Thymus (tissue), 11 donors: ENCODE results near the gene HAAO. TPM values are rescaled to one million over a fixed set of nuclear protein-coding genes. Genes with fewer than 3 reads are reported as not detected.

Experiments
- DNase-seq, 9 donors: peaks; one replicate each; pipeline ENCODE4 v3.0.0-alpha.2; 2013; ENCODE audit warnings: low spot score in 9 of 9, low read depth in 6 of 9, missing footprints in 1 of 9
- H3K27ac ChIP-seq, 2 donors: one replicate each; pipeline ENCODE4 v1.5.1; 2013; ENCODE audit warnings: control low read depth in 1 of 2, low read depth in 1 of 2, low read length in 1 of 2, mild to moderate bottlenecking in 1 of 2, moderate library complexity in 1 of 2
- H3K27me3 ChIP-seq, 2 donors: one replicate each; pipeline ENCODE4 v1.5.1; 2013; ENCODE audit warnings: low read length in 1 of 2; ENCODE audit not compliant: control insufficient read depth in 2 of 2, insufficient read depth in 1 of 2
- H3K36me3 ChIP-seq, 2 donors: one replicate each; pipeline ENCODE4 v1.5.1; 2013; ENCODE audit warnings: low read length in 1 of 2, mild to moderate bottlenecking in 1 of 2, moderate library complexity in 1 of 2; ENCODE audit not compliant: control insufficient read depth in 2 of 2, insufficient read depth in 2 of 2
- H3K4me1 ChIP-seq, 2 donors: one replicate each; pipeline ENCODE4 v1.5.1; 2013; ENCODE audit warnings: low read length in 2 of 2; ENCODE audit not compliant: control insufficient read depth in 2 of 2, insufficient read depth in 2 of 2
- H3K4me3 ChIP-seq, 2 donors: one replicate each; pipeline ENCODE4 v1.5.1; 2013; ENCODE audit warnings: low read length in 2 of 2, control low read depth in 1 of 2, mild to moderate bottlenecking in 1 of 2
- H3K9me3 ChIP-seq, 2 donors: one replicate each; pipeline ENCODE4 v1.5.1; 2013; ENCODE audit warnings: low read length in 1 of 2, mild to moderate bottlenecking in 1 of 2; ENCODE audit not compliant: control insufficient read depth in 2 of 2, insufficient read depth in 1 of 2
- WGBS: extraction: QIAGEN DNeasy Blood & Tissue Kit; methylation state at CpG from one replicate; pipeline ENCODE4 v1.1.7; 2013; 5-methylcytosine and 5-hydroxymethylcytosine counted together
- polyA plus RNA-seq: library from polyadenylated mRNA; stranded (reverse); fragments of 200-250 nt; gene quantifications from one replicate; pipeline ENCODE4 v1.2.3, GENCODE V29; 2013
- total RNA-seq: library from RNA; stranded (reverse); fragments of 120-200 nt; gene quantifications from one replicate; pipeline ENCODE4 v1.2.4, GENCODE V29; 2013
- donor health status: healthy.

The HAAO gene
- total and polyA plus RNA-seq, 2 donors, result 4.6 to 6.2 TPM

GRCh38 chr2:42791606-42792005, 777 bp downstream of the HAAO start:
- H3K27ac ChIP-seq, result no peak overlapping the region
- DNase-seq, result no peak
- H3K4me1 ChIP-seq, result peaks cover 2 to 15% of the 10 kb centered on the region in 2 donors
- peaks cover 8 to 40% of the 10 kb centered on the region in 2 donors for H3K27me3 ChIP-seq
- H3K4me3 ChIP-seq, result no peak overlapping the region
- H3K36me3 ChIP-seq, result no peaks in the 10 kb centered on the region
- H3K9me3 ChIP-seq, result no peaks in the 10 kb centered on the region
- 71% methylated on average over 4 of the region's 4 CpGs for WGBS

- Histone ChIP-seq H3K9me3 (no peaks in the 10 kb centered on the region), H3K4me1 (peaks cover 2 to 15% of the 10 kb centered on the region in 2 donors), H3K27me3 (peaks cover 8 to 40% of the 10 kb centered on the region in 2 donors), H3K4me3 (no peak overlapping the region), H3K27ac (no peak overlapping the region), H3K36me3 (no peaks in the 10 kb centered on the region)
- no peak for DNase-seq
- 98% methylated on average over 2 of the region's 2 CpGs for WGBS
These were observed 2.6 kb downstream of the HAAO start for GRCh38 chr2:42789751-42790150.

- Histone ChIP-seq H3K9me3 (no peaks in the 10 kb centered on the region), H3K36me3 (no peaks in the 10 kb centered on the region), H3K27ac (no peak overlapping the region), H3K4me3 (no peak overlapping the region), H3K4me1 (peaks cover 2 to 15% of the 10 kb centered on the region in 2 donors), H3K27me3 (peaks cover 8 to 32% of the 10 kb centered on the region in 2 donors)
- 73% methylated on average over 4 of the region's 4 CpGs for WGBS
- DNase-seq, result no peak
These were observed 3.5 kb downstream of the HAAO start for GRCh38 chr2:42788882-42789281.

- Histone ChIP-seq H3K27me3 (peaks cover 5 to 27% of the 10 kb centered on the region in 2 donors), H3K36me3 (no peaks in the 10 kb centered on the region), H3K9me3 (no peaks in the 10 kb centered on the region), H3K4me3 (no peak overlapping the region), H3K27ac (no peak overlapping the region), H3K4me1 (peaks cover 2 to 12% of the 10 kb centered on the region in 2 donors)
- 76% methylated on average over 9 of the region's 9 CpGs for WGBS
- no peak for DNase-seq
These were observed 3.9 kb downstream of the HAAO start for GRCh38 chr2:42788478-42788793.

GRCh38 chr2:42787788-42788477, 4.5 kb downstream of the HAAO start:
- no peak overlapping the region for H3K27ac ChIP-seq
- peaks cover 2 to 9% of the 10 kb centered on the region in 2 donors for H3K4me1 ChIP-seq
- DNase-seq, result no peak
- 76% methylated on average over 12 of the region's 12 CpGs for whole genome bisulfite sequencing
- peaks cover 2 to 22% of the 10 kb centered on the region in 2 donors for H3K27me3 ChIP-seq
- no peaks in the 10 kb centered on the region for H3K9me3 ChIP-seq
- H3K4me3 ChIP-seq, result no peak overlapping the region
- no peaks in the 10 kb centered on the region for H3K36me3 ChIP-seq

GRCh38 chr2:42787424-42787787, 5.0 kb downstream of the HAAO start:
- Histone ChIP-seq H3K9me3 (no peaks in the 10 kb centered on the region), H3K4me3 (no peak overlapping the region), H3K4me1 (peaks cover 0 to 6% of the 10 kb centered on the region in 2 donors), H3K27me3 (peaks cover 2 to 17% of the 10 kb centered on the region in 2 donors), H3K27ac (no peak overlapping the region), H3K36me3 (no peaks in the 10 kb centered on the region)
- no peak for DNase-seq
- 98% methylated on average over 3 of the region's 3 CpGs for WGBS

- Histone ChIP-seq H3K9me3 (no peaks in the 10 kb centered on the region), H3K4me3 (no peak overlapping the region), H3K4me1 (peaks cover 0 to under 1% of the 10 kb centered on the region in 2 donors), H3K36me3 (no peaks in the 10 kb centered on the region), H3K27ac (no peak overlapping the region), H3K27me3 (peaks cover 0 to 11% of the 10 kb centered on the region in 2 donors)
- no peak for DNase-seq
- WGBS, result 95% methylated on average over 15 of the region's 15 CpGs
These were observed 5.6 kb downstream of the HAAO start for GRCh38 chr2:42786561-42787345.

GRCh38 chr2:42784204-42784880, 8.0 kb downstream of the HAAO start:
- DNase-seq, result no peak
- Histone ChIP-seq H3K9me3 (peaks cover 0 to 4% of the 10 kb centered on the region in 2 donors), H3K36me3 (no peaks in the 10 kb centered on the region), H3K27ac (no peak overlapping the region), H3K27me3 (no peaks in the 10 kb centered on the region), H3K4me3 (no peak overlapping the region), H3K4me1 (no peaks in the 10 kb centered on the region)
- WGBS, result 94% methylated on average over 7 of the region's 7 CpGs

- 95% methylated on average over 9 of the region's 9 CpGs for WGBS
- peaks cover 0 to 11% of the 10 kb centered on the region in 2 donors for H3K9me3 ChIP-seq
- no peak for DNase-seq
These were observed 8.9 kb downstream of the HAAO start for GRCh38 chr2:42783511-42783910.

More at GRCh38 chr2:42783511-42783910, 8.9 kb downstream of the HAAO start:
- Histone ChIP-seq H3K36me3 (no peaks in the 10 kb centered on the region), H3K4me1 (no peaks in the 10 kb centered on the region), H3K27ac (no peak overlapping the region), H3K4me3 (no peak overlapping the region), H3K27me3 (no peaks in the 10 kb centered on the region)
